Fibroblast of pulmonary artery (primary cell): ENCODE results near the gene KRT40.
A peak's percentile ranks its signal among the peaks of the same experiment; 100 is the strongest.

Source experiments
- DNase-seq: peaks from one replicate; pipeline ENCODE4 v3.0.0-alpha.2; 2010; ENCODE audit warnings: low read depth
- H3K4me3 ChIP-seq: replicated peaks from 2 replicates; pipeline ENCODE4 v1.5.1; 2011; ENCODE audit warnings: low read depth, mild to moderate bottlenecking, control low read depth, low read length, moderate library complexity
- TF ChIP-seq, protein P1 (sequence below): IDR thresholded peaks from 2 replicates; pipeline ENCODE4 v1.5.1; 2011; ENCODE audit warnings: mild to moderate bottlenecking, control low read depth, low read length, inconsistent platforms; ENCODE audit errors: missing control alignments

Gene KRT40

DNA sequence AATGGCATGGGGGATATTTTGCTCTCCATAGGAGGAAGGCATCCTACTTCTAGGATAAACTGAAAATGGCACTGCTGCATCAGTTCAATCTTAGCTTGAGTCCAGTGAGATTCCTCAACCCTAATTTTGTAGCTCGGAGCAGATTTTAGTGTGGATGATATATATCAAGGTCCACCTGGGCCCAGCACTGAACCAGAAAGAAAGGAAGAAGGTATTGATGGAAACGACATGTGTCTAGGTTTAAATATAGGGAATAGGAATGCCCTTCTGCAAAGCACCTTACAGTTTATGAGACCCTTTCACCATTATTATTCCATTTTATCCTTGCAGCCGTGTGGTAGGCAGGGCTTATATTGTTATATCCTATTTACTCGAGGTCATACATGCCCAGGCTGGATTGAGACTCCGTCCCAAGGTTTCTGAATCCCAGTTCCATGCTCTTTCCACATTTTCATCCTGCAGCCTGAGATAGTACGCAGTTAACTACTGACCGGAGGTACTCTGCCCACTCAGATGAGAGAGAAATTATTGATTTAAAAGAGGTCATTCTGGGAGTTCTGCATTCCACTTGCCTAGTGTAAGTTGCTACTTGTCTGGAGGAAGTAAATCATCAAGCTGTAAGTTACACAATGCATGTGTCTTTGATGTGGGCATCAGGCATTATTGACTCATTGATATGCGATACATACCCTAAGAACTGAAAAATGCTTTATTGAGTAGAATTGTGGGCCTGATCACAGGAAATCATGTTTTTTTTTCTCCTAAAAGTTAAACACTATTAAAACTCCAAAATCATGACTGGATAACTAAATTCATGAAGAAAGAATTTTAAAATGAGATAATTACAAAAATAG lies 27.5 kb downstream of the KRT40 start:
- H3K4me3 ChIP-seq = no peak overlapping the region
- TF ChIP-seq, protein P1, sequence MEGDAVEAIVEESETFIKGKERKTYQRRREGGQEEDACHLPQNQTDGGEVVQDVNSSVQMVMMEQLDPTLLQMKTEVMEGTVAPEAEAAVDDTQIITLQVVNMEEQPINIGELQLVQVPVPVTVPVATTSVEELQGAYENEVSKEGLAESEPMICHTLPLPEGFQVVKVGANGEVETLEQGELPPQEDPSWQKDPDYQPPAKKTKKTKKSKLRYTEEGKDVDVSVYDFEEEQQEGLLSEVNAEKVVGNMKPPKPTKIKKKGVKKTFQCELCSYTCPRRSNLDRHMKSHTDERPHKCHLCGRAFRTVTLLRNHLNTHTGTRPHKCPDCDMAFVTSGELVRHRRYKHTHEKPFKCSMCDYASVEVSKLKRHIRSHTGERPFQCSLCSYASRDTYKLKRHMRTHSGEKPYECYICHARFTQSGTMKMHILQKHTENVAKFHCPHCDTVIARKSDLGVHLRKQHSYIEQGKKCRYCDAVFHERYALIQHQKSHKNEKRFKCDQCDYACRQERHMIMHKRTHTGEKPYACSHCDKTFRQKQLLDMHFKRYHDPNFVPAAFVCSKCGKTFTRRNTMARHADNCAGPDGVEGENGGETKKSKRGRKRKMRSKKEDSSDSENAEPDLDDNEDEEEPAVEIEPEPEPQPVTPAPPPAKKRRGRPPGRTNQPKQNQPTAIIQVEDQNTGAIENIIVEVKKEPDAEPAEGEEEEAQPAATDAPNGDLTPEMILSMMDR = no peak
- DNase-seq = peak; percentile 42

DNA sequence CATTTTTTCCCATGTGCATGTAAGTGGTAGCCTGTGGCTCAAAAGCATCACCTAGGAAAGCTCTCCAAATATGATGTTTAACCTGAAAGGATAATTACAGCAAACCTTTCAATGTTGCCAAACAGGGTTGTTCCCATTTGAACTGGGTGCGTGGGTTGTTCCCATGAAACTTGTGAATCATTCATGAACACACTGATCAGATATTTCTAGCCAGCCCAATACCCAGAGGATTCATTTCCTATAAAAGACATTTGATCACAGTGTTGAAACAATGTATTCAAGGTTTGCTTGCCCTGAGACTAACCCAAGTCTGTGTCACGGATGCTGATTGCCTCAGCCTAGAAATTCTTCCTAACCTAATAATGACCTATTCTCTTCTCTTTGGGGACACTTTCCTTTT lies 30.2 kb downstream of the KRT40 start:
- H3K4me3 ChIP-seq = no peak overlapping the region
- TF ChIP-seq, protein P1 = no peak
- peak; percentile 13 for DNase-seq

DNA sequence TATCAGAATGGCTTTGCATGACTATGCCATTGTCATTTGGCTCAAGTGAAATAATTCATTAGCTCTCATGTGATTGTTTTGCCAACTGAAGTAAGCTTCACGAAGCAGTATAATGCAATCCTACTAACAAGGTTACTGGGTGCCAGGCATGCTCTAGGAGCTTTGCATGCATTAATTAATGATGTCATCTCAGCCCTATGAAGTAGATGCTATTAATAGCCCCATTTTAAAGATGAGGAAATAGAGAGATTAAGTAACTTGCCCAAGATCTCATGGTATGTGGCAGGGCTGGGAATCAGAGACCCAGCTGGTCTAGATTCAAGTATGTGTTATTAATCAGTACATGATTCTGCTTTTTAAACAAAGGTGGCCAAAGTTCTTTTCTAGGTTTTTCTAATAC lies 31.5 kb downstream of the KRT40 start:
- DNase-seq = peak; percentile 44
- TF ChIP-seq, protein P1 = no peak
- no peak overlapping the region for H3K4me3 ChIP-seq

DNA sequence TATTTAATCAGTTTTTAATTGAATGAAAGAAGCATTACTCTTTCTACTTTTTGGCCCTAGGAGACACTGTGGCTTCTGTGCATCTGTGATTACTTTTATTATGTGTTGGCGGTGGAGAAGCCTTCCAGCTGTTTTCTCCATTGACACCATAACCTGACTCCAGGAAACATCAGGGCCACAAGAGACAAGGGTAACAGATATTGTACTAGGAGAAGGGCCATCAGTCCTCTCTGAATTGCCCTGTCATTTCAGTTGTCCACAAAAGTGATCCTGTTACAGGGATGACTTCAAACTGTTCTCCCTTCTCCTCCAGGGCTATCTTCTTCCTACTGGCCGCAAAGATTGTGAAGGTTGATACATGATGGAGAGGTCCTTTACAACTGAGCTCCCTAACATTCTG lies 32.0 kb downstream of the KRT40 start:
- H3K4me3 ChIP-seq = no peak overlapping the region
- TF ChIP-seq, protein P1 = no peak
- no peak for DNase-seq

DNA sequence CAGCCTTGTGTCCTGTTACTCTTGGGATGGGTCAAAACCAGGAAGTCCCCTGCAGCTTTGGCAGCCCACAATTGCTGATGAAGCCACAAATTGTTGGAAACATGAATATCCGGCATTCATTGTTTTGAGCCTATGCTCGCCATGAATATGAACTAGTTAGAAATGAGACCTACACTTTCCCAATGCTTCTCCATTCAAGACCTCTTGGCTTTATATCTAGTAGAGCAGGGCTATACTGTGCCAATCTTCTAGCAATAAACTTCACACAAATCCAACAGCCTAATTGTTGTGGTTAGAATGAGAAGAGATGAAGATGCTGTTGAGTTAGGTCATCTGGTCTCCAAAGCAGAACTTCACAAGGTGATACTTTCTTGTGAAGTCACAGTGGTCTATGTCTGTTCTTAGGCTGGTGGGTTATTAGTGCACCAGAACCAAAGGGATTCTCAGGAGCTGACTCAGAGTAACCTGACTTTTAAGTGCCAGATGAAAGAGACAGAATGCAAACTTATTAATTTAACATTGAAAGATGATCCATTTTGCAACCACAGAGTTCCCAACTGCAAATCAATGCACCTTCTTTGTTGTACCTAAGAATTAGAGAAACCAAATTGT lies 33.0 kb downstream of the KRT40 start:
- no peak for DNase-seq
- no peak overlapping the region for H3K4me3 ChIP-seq
- TF ChIP-seq, protein P1 = no peak

DNA sequence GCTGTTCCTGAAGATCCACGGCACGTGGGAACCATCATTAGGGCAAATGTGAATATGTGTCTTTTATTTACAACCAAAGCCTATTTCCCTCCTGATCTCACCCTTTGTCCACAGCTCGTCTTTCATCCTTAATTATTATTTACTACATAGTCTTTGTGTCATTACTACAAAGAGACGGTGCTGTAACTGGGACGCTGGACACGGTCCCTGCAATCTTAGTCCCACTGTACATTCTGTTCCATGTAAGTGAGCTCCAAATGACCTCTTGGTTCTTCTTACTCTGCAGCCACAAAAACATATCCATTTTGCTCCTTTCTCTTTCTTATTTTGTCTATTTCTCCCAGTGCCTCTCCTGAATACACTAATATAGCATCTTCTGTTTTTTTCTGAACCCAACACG lies 34.0 kb downstream of the KRT40 start:
- TF ChIP-seq, protein P1 = no peak

More for the DNA sequence above, 34.0 kb downstream of the KRT40 start:
- DNase-seq = no peak
- H3K4me3 ChIP-seq = no peak overlapping the region
